GM12891 (cell line): ENCODE results near the gene MTMR1.

Experiments
- DNase-seq: peaks from one replicate; pipeline ENCODE4 v3.0.0; 2011; ENCODE audit warnings: low spot score; ENCODE audit not compliant: insufficient read length
- FAIRE-seq: peaks from 2 replicates; lab custom pipeline; 2011; peaks lifted over from hg19 to GRCh38; lab: Jason Lieb, UNC
- POLR2AphosphoS5 ChIP-seq: IDR thresholded peaks from 2 replicates; pipeline ENCODE4 v1.6.1; 2011; ENCODE audit warnings: low read depth, low read length, control low read depth

Gene MTMR1

DNA sequence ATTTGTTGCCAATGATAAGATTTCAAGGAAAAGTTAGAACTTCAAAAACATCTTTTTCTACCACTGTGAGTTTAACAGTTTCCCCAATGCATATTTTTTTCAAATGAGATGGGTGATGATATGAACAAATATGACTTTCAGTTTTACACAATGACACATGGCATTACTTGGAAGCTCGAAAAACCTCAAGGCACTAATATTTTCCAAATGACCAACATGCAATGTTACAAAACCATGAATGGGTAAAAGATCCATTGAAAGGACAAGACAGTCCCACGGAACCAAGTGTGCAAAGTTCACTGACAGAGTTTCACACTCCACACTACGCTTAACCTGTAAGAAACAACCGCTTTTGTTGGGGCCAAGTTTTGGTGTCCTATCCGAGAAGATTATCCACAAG, 120.7 kb downstream of the MTMR1 start:
- TF ChIP-seq POLR2AphosphoS5 = no peak
- no peak for DNase-seq
- FAIRE-seq = no peak
